GM21367 (cell line): ENCODE data around the gene DENND1A.
"Not testable (repeated sequence)": the region's sequence is repeated elsewhere in the genome, so short reads cannot be mapped to it uniquely, and the experiment has no call there.

Experiments used
- ATAC-seq: cut with Tn5 transposase; IDR thresholded peaks from one replicate; pipeline ENCODE4 v1.9.1; 2021; ENCODE audit not compliant: unreplicated experiment

The DENND1A gene

GRCh38 chr9:123402981-123403509 is 526.9 kb downstream of the DENND1A start:
- no peak for ATAC-seq

DNA sequence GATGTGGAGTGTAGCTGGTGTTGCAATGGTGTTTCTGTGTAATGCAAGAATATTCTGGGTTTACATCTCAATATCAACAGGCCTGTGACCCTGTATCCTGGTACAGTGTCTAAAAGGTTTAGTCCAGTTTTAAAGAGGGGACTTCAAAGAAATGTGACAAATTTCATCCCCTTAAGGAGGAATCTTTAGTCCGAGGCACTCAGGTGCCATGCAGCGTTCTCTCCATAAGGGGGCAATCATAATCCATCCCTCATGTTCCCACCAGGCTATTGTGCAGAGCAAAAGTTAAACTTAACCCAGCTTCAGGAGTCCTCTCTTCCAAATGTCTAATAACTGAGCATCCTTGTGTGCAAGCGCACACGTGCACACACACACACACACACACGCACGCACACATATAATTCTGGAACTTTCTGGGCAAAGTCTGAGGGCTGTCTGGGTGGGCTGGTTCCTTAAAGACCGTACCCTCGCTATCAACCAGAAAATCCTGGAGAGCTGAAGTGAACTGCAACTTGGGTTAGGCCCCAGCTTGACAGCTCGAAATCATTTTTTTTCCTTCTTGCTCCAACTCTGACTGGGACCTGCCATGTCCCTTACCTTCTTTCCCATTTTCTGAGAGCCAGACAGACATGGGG is 527.9 kb downstream of the DENND1A start:
- ATAC-seq = no peak

DNA sequence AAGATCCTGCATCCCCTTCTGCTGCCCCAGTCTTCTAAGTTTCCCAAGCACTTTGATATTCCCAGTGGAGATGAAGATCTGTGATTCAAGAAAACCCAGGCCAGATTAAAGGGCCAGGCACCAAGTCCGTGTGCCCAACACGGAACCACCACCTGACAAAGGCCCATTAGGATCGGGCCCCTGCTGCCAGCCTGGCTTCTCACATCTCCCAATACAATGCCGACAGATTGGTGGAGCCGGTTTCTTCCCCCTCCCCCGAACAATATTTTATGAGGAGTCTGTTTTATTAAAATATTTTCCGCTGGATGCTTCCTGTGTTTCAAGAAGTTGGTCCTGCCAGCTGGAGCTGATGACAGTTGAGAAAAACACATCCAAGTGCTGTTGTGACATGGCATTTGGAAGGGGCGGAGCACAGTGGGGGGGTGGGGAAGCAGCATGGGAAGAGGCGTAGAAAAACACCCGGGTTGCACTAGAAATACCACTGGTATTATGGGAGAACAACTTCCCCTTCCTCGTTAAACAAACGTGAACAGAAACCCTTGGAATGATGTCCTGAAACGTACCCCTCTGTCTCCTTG is 528.9 kb downstream of the DENND1A start:
- no peak for ATAC-seq

DNA sequence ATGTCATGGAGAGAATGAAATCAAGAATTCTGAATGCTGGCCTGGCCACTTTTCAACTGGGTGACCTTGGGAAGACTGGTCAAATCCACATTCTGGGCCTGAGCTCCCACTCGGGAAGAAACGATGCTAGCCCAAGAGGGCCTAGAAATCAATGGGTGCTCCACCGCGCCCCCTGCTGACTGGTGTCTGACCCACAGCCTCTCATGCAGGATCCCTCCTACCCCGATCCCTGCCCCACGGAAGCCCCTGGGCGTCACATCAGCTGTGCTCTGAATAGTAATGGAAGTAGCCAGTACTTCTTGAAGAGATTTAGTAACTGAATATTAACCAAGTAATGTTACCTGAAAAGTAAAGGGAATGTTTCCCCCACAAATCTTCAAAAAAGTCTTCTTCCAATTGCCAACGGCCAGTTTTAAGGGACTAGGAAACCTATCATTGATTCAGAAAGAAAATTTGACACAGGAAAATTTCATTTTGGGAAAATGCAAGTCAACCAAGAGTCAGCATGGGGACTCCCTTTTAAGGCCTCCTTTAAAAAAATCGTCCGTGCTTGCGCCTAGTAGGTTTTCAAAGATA is 530.0 kb downstream of the DENND1A start:
- ATAC-seq = no peak

- ATAC-seq = not testable (repeated sequence)
Measured at GRCh38 chr9:123398938-123399337, 531.0 kb downstream of the DENND1A start.

- no peak for ATAC-seq
Measured at GRCh38 chr9:123397975-123398374, 532.0 kb downstream of the DENND1A start.

DNA sequence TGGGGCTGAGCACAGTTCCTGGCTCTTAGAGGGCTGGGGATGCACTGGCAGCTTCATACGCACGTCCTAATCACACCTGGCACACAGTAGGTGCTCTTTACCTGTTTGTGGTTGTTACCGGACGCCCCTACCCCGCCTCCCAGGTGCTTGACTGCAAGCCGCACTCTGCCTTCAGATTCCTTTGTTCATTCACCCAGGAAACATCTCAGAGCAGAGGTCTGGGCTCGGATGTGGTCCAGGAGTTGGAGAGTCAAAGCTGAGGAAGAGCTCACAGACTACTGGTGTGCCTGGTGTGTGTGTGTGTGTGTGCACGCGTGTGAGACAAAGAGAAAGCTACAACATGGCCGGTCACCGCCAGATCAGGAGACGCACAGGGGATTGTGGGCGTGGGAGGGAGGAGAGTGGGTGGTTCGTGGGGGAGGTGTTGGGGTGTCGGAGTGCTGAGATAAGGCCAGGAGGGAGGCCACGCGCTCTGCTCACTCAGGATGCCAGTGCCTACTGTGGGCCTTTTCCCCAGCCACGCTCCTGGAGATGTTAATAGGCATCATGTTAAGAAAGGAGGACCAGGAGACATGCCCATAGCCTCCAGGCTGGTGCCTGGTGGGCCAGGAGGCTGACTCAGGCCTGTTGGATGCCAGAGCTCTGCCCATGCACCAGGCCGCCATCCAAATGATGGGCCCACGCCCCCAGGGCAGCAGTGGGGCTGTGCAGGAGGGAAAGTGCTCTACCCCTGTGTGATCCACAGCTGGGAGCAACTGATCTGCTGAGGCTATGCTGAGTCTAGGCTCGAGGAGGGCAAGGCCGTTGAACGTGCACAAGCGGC is 534.0 kb downstream of the DENND1A start:
- no peak for ATAC-seq

GRCh38 chr9:123395276-123395688 is 534.6 kb downstream of the DENND1A start:
- ATAC-seq = no peak

GRCh38 chr9:123394291-123395235 is 535.4 kb downstream of the DENND1A start:
- ATAC-seq = no peak

DNA sequence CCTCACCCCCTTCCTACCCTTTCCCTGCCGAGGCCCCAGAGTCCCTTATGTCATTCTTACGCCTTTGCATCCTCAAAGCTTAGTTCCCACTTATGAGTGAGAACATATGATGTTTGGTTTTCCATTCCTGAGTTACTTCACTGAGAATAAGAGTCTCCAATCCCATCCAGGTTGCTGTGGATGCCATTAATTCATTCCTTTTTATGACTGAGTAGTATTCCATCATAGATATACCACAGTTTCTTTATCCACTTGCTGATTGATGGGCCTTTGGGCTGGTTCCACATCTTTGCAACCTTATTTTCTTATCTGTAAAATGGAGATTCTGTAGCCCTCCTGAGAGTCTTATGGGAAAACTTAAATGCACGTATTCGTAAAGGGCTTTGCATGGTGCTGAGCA is 537.1 kb downstream of the DENND1A start:
- no peak for ATAC-seq

DNA sequence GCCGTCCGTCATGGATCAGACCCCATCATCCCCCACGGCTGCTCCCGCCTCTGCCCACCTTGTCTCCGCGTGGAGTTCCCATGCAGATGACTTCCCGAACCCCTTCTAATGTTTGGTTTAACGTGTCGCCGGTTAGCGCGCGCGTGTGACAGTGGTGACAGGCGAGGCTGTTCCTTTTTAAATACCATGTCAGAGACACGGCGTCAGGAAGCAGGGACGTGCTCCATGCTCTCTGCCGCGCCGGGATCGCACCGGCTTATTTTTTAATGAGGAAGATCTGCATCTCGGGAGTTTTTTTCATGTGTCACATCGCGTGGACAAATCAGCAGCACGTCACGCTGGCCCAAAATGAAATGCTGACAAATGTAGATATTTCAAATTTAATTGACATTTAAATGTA is 538.0 kb downstream of the DENND1A start:
- no peak for ATAC-seq

GRCh38 chr9:123391233-123391632 is 538.7 kb downstream of the DENND1A start:
- ATAC-seq = no peak

DNA sequence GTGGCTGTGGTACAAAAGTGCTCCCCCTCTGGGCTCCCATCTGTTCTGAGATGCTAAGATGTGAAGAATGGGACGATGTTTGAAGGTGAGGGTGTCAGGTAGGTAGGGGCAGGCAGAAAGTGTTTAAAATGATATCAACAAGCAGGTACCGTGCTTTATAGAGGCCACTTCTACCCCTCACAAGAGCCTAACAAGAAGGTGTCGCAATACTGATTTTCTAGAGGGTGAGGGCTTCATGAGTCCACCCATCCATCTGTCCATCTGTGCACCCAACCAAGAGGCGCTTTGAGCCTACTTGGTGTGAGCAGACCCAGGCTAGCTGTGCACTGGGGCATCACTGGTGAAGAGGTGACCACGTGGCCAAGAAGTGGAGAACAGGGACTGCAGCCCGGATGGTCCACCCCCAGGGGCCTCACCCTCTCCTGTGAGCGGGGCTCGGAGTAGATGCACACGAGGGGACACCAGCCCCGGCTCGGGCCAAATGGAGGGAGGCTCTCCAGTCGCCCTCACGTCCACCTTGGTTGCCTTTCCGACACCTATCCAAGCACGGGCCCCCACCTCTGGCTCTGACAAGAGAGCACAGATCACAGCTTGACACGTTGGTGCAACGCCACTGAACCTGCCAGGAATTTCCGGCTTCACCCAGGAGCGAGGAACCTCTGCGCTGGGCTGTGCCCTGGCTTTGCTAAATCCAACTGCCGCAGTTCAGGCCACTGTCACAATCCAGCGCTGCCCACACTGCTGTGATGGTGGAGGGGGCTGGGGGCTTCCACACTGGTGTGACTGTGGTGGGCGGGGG is 539.4 kb downstream of the DENND1A start:
- ATAC-seq = no peak

GRCh38 chr9:123389698-123390097 is 540.2 kb downstream of the DENND1A start:
- no peak for ATAC-seq

GRCh38 chr9:123389070-123389469 is 540.9 kb downstream of the DENND1A start:
- ATAC-seq = no peak

DNA sequence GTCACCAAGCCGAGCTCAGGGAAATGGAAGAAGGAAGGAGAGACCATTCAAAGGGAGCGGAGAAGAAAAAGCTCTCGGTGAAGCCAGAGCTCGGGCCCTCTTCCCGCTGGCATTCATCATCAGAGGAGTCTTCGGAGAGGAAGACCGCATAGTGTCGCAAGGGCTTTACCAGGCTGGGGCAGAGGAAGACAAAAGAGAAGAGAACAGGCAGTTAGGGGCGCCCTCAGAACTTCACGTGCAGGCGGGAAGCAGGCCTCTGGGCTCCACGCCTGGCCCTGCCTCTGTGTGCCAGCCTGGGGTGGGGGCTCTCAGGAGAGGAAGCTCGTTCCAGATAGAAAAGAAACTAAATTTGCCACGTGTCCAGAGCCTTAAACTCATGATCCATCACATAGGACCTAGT is 542.2 kb downstream of the DENND1A start:
- no peak for ATAC-seq

GRCh38 chr9:123383512-123384170 is 546.3 kb downstream of the DENND1A start:
- ATAC-seq = no peak

GRCh38 chr9:123382653-123383511 is 547.0 kb downstream of the DENND1A start:
- no peak for ATAC-seq
